Aorta (tissue), 5 donors: ENCODE measurements around the gene SFSWAP. TPM values are rescaled to one million over a fixed set of nuclear protein-coding genes. Genes with fewer than 3 reads are reported as not detected.
"Not testable (repeated sequence)": the region's sequence is repeated elsewhere in the genome, so short reads cannot be mapped to it uniquely, and the experiment has no call there.

Experiments used
- ATAC-seq: fragments of 200-7000 bp; cut with Tn5 transposase; one replicate; pipeline ENCODE4 v1.9.1; 2022; ENCODE audit warnings: moderate library complexity; ENCODE audit not compliant: low FRiP score
- DNase-seq, 2 donors: peaks; one replicate each; pipeline ENCODE4 v3.0.0-alpha.2; 2020
- H3K27ac ChIP-seq, 2 donors: one replicate each; pipeline ENCODE4 v1.5.1; 2013; ENCODE audit warnings: low read length in 2 of 2, mild to moderate bottlenecking in 2 of 2, moderate library complexity in 2 of 2, control low read depth in 1 of 2, inconsistent platforms in 1 of 2, low read depth in 1 of 2
- H3K27me3 ChIP-seq, 2 donors: one replicate each; pipeline ENCODE4 v1.6.1; 2013; ENCODE audit warnings: control low read depth in 1 of 2, low read length in 1 of 2, mild to moderate bottlenecking in 1 of 2, moderate library complexity in 1 of 2; ENCODE audit not compliant: insufficient read depth in 2 of 2, control insufficient read depth in 1 of 2
- H3K36me3 ChIP-seq, 2 donors: one replicate each; pipeline ENCODE4 v1.6.1; 2013; ENCODE audit warnings: control low read depth in 1 of 2, low read length in 1 of 2, mild to moderate bottlenecking in 1 of 2; ENCODE audit not compliant: insufficient read depth in 2 of 2, control insufficient read depth in 1 of 2
- H3K4me1 ChIP-seq, 2 donors: one replicate each; pipeline ENCODE4 v1.6.1; 2013; ENCODE audit warnings: low read length in 2 of 2, control low read depth in 1 of 2, mild to moderate bottlenecking in 1 of 2, moderate library complexity in 1 of 2; ENCODE audit not compliant: insufficient read depth in 2 of 2, control insufficient read depth in 1 of 2
- H3K4me3 ChIP-seq, 2 donors: one replicate each; pipeline ENCODE4 v1.5.1; 2013; ENCODE audit warnings: low read length in 2 of 2, control low read depth in 1 of 2, mild to moderate bottlenecking in 1 of 2
- H3K9me3 ChIP-seq: one replicate; pipeline ENCODE4 v1.6.1; 2013; ENCODE audit warnings: mild to moderate bottlenecking, low read length; ENCODE audit not compliant: control insufficient read depth
- WGBS, 2 donors: extraction: QIAGEN DNeasy Blood & Tissue Kit; methylation state at CpG; one replicate each; pipeline ENCODE4 v1.1.7; 2013; 5-methylcytosine and 5-hydroxymethylcytosine counted together
- intact Hi-C, 2 donors: fragments of 100-400 bp; cut with DNase I; formaldehyde crosslinking; loops; one replicate each; pipeline versions ENCODE4 v1.14.2 to v1.15.0; 2022
- polyA plus RNA-seq, 2 donors: library from polyadenylated mRNA; stranded (reverse); fragments of 200-250 nt; gene quantifications; one replicate each; pipeline ENCODE4 v1.2.3, GENCODE V29; 2013
- total RNA-seq, 2 donors: library from RNA; stranded (reverse); fragmentation: NEBNext Ultra II Directional; extraction: Animal tissue kit (Norgen Biotek cat#: 25700); gene quantifications; one replicate each; pipeline ENCODE4 v1.2.1, GENCODE V29; 2021
- donor health status: healthy with polysubstance abuse.
- donor health status: Bipolar disorder and iron deficiency.
- donor health status: DM: no; HTN: no; CAD: no.
- donor health status: DM: no; HTN: no; CAD: no.
- donor health status: DM: yes; HTN: yes; CAD: no.

Gene SFSWAP
- total and polyA plus RNA-seq, 4 donors, result 13.4 to 72.3 (median 48.7) TPM

DNA sequence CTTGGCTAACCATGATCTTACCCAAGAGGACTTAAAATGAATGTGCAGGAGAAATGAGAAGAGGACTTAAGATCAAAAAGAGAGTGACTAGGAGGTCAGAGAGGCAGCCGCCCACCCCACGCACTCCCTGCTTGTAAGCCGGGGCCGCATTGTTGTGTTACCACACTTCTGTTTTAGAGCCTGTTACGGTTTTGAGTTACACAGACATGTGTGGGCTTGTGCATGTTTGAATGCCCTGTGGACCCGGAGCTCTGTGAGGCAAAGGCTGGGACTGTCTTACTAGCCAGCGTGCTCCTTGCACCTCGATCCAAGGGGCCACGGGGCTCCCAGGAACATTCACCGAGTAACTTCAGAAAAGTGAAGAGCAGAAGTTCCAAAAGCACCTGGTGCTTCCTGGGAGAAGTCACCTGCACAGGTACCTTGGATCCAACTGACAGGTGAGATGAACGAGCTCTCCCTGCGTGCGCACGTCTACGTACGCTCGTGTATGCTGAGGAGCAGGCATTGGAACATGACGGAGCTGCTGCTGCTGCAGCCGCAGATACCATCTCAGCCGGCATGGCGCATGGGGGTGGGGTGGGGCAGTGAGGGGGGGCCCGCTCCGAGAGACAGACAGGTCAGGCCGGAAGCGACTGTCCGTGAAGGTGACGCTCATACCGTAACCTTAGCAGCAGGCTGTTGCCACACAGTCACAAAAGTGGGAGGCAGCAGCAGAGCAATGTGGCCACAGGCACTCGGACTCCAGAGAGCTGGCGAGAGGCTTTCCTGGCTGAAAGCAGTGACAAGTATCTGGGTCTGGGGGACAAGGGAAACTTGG lies 23.7 kb downstream of the SFSWAP start:
- DNase-seq (no peak), ATAC-seq (no peak)
- Histone ChIP-seq H3K36me3 (peaks cover 3 to 9% of the 10 kb centered on the region in 2 donors), H3K4me3 (no peak overlapping the region), H3K27me3 (no peaks in the 10 kb centered on the region), H3K27ac (no peak overlapping the region), H3K9me3 (no peaks in the 10 kb centered on the region), H3K4me1 (no peaks in the 10 kb centered on the region)
- intact Hi-C loops, result no loop called here
- 92% methylated on average over 30 of the region's 30 CpGs for WGBS, 2 donors

DNA sequence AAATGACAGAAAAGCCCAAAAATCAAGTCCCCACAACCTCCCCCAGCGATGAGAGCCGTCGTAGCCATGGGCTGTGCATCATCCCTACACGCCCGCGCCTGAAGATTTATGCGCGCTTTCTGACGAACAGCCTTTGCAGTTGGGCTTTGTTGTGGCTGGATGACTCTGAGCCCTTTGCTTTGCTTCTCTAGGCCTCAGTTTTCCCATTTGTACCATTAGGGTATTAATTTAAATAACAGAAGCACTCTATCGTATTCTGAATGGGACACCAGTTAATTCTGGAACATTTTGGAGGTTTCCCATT lies 24.2 kb downstream of the SFSWAP start:
- ATAC-seq, result no peak
- DNase-seq, result no peak
- H3K4me3 ChIP-seq, result no peak overlapping the region
- intact Hi-C loops, result no loop called here
- H3K9me3 ChIP-seq, result no peaks in the 10 kb centered on the region
- WGBS, 2 donors, result 87 to 89% methylated on average over 10 of the region's 10 CpGs
- no peaks in the 10 kb centered on the region for H3K4me1 ChIP-seq
- no peaks in the 10 kb centered on the region for H3K27me3 ChIP-seq
- H3K27ac ChIP-seq, result no peak overlapping the region
- peaks cover 4 to 7% of the 10 kb centered on the region in 2 donors for H3K36me3 ChIP-seq

DNA sequence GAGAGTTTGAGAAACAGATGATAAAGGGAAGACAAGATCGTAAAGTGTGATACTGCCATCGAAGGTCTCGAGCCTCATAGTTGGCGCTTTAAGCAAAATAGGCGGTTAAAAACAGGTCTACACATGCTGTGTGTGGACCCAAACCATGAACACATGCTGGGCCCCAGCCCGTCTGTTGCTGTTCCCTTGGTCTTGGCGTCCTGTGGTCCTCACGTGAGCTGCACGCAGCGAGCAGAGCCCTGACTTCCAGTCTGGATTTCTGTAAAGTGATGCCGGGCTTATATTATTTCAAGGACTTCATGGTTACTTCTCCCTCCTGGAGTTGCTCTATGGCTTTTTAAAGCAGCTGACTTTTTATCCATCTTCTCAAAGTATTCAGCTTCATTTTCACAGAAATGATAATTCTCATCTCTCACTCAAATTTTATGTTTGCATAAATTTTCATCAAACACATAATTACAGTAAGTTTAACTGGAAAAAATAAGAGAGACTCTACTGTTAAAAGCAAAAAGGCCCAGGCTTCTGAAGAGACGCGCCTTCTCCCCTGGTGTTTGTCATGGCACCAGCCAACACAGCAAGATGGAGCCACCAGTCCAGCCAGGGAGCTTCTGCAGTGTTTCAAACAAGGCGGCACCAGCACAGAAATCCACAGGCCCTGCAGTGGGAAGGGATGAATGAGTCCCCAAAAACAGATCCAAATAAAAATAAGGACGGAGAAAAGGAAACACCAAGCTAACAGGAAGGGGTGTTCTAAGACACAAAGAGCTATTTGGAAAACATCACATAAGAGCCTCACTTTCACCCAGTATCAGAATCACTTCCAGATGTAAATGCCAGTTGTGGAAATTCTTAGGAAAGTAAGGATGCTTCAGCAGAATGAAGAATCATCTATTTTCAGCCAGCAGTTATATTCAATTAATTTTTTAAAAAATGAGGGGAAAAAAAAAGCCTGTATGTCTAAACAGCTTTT lies 24.9 kb downstream of the SFSWAP start:
- intact Hi-C loops, result no loop called here
- no peak for ATAC-seq
- Histone ChIP-seq H3K27ac (no peak overlapping the region), H3K4me3 (no peak overlapping the region), H3K4me1 (no peaks in the 10 kb centered on the region), H3K27me3 (no peaks in the 10 kb centered on the region), H3K9me3 (no peaks in the 10 kb centered on the region), H3K36me3 (peaks cover 5 to 6% of the 10 kb centered on the region in 2 donors)
- DNase-seq, result no peak
- 89 to 90% methylated on average over 15 of the region's 15 CpGs for WGBS, 2 donors

DNA sequence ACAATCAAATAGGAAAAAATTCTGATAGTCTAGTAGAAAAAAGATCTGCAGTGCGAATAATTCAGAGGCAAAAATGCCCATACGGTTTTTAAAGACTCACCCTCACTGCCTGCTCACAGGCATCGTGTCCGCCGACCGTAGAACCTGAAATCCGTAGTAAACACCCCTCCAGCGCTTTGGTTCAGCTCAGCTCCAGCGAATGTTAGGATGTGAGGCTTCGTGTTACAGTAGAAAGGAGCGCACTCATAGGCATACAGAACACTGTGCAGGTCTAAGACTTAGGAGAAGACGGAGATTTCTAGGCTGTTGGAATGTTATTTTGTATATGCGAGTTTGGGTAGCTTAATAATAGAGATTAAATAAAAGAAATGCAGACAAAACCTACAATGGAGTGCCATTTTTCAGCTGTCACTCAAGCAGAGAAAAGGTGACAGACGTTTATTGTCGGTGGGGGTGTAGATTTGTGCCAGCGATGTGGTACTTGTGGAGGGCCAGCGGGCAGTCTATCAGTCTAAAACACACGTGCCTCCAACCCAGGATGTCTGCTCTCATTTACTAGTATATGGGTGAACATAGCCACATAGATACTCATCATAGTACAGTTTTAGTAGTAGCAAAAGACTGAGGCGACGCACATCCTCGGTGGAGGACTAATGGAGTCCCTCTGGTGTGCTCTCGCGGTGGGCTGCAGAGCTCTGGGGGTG lies 25.7 kb downstream of the SFSWAP start:
- 88 to 89% methylated on average over 23 of the region's 23 CpGs for WGBS, 2 donors
- intact Hi-C loops, result no loop called here
- H3K36me3 ChIP-seq, result peaks cover 5 to 6% of the 10 kb centered on the region in 2 donors
- H3K27me3 ChIP-seq, result no peaks in the 10 kb centered on the region
- H3K9me3 ChIP-seq, result no peaks in the 10 kb centered on the region
- ATAC-seq (no peak), DNase-seq (no peak)
- no peak overlapping the region for H3K4me3 ChIP-seq
- H3K4me1 ChIP-seq, result no peaks in the 10 kb centered on the region
- no peak overlapping the region for H3K27ac ChIP-seq

DNA sequence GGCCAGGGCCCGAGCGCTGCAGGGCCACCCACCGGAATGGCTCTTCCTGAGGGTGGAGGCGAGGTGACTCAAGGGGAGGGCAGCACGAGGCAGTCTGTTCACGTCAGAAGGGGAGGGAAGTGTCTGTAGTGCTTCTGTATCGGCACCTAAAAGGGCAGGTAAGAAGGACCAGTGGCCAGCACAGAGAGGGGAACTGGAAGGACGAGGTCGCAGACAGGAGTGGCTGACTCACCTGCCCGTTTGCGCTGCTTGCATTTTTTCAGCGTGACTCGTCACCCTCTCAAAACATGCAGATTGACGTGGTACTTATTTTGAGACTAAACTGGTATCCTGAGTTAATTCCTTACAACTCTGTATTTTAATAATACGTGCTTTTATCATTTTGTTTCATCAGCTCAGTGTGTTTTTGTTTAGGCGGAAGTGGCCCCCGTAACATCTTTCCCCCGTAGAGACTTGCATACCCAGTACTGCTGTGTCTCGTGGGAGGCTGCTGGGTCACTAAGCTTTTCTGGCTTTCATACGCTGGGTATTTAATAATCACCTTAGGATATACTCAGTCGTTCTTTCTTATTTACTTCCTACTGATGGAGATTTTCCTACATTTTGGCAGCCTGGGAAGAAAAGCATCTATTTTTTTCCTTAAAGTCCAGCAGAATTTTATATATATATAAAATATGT lies 26.4 kb downstream of the SFSWAP start:
- Histone ChIP-seq H3K4me3 (no peak overlapping the region), H3K4me1 (no peaks in the 10 kb centered on the region), H3K36me3 (peaks cover 5 to 6% of the 10 kb centered on the region in 2 donors), H3K27me3 (no peaks in the 10 kb centered on the region), H3K9me3 (no peaks in the 10 kb centered on the region), H3K27ac (no peak overlapping the region)
- DNase-seq (no peak), ATAC-seq (no peak)
- WGBS, 2 donors, result 72 to 78% methylated on average over 21 of the region's 21 CpGs
- intact Hi-C loops, result no loop called here

DNA sequence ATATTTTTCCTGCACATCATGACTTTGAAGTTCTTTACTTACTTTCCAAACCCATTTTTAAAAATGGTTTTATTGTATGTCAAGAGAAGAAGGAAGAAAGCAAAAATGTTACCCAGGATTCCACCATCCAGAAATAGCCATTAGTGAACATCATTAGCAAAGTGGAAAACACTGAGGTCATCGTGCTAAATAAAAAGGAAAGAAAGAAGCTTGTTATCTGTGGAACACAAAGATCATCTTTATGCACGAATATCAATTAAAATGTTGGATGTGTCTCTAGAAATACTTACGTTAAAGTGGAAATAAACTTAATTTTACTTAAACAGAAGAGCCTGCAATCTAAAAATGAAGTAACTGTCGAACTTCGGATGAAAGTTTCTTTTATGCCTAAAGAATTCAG lies 27.3 kb downstream of the SFSWAP start:
- H3K9me3 ChIP-seq, result no peaks in the 10 kb centered on the region
- 79 to 80% methylated on average over 5 of the region's 5 CpGs for WGBS, 2 donors
- ATAC-seq, result no peak

DNA sequence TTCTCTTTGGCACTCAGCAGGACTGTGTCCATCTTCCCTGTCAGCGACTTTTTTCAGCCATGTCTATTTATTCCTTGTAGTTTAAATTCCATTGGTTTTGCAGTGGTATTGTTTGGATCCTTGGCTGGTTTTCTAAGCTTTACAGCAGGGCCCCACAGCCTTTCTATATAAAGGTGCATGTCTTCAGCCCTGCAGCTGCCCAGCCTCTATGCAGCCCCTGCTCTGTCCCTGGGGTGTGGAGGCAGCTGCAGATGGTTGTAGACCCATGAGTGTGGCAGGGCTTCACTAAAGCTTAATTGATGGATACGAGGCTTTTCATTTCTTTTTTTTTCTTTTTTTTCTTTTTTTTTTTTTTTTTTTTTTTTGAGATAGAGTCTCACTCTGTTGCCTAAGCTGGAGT lies 29.7 kb downstream of the SFSWAP start:
- Histone ChIP-seq H3K27ac (no peak overlapping the region), H3K4me3 (no peak overlapping the region), H3K27me3 (no peaks in the 10 kb centered on the region), H3K4me1 (no peaks in the 10 kb centered on the region), H3K36me3 (peaks cover 0 to 3% of the 10 kb centered on the region in 2 donors), H3K9me3 (no peaks in the 10 kb centered on the region)
- intact Hi-C loops, result no loop called here
- ATAC-seq (no peak), DNase-seq (no peak)
- WGBS, 2 donors, result 77 to 85% methylated on average over 2 of the region's 2 CpGs

More for the DNA sequence above, 27.3 kb downstream of the SFSWAP start:
- Histone ChIP-seq H3K4me1 (no peaks in the 10 kb centered on the region), H3K27me3 (no peaks in the 10 kb centered on the region), H3K27ac (no peak overlapping the region), H3K4me3 (no peak overlapping the region), H3K36me3 (peaks cover 3 to 6% of the 10 kb centered on the region in 2 donors)
- no peak for DNase-seq
- intact Hi-C loops, result no loop called here

DNA sequence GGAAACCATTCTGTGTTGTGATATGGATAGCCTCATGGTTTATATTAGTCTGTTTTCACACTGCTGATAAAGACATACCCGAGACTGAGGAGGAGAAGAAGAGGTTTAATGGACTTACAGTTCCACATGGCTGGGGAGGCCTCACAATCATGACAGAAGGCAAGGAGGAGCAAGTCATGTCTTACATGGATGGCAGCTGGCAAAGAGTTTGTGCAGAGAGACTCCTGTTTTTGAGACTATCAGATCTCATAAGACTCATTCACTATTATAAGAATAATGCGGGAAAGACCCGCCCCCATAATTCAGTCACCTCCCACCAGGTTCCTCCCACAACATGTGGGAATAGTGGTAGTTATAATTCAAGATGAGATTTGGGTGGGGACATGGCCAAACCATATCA lies 31.9 kb downstream of the SFSWAP start:
- intact Hi-C loops, H3K36me3 ChIP-seq, ATAC-seq: not testable (repeated sequence)

More for the DNA sequence above, 31.9 kb downstream of the SFSWAP start:
- not testable (repeated sequence) for H3K4me1 ChIP-seq, H3K27ac ChIP-seq, H3K27me3 ChIP-seq, DNase-seq, H3K9me3 ChIP-seq, H3K4me3 ChIP-seq
- WGBS, 2 donors, result 86 to 94% methylated on average over 3 of the region's 3 CpGs
